Activated CD4-positive, alpha-beta memory T cell treated with anti-CD3 and anti-CD28 coated beads for 36 hours (primary cell): ENCODE data around the gene PUS1. TPM values are rescaled to one million over a fixed set of nuclear protein-coding genes. Genes with fewer than 3 reads are reported as not detected.

ENCODE experiments used
- CTCF ChIA-PET: fragments of 350-600 bp; sonication (Branson Sonifier 250); formaldehyde crosslinking; loops from one replicate; lab custom pipeline; 2021; ENCODE audit warnings: antibody characterized with exemption, inconsistent platforms; lab: Charles Lee
- POLR2A ChIA-PET: fragments of 350-600 bp; sonication (Branson Sonifier 250); formaldehyde crosslinking; loops from one replicate; lab custom pipeline; 2021; ENCODE audit warnings: antibody characterized with exemption; lab: Charles Lee
- DNase-seq: peaks from one replicate; pipeline ENCODE4 v3.0.0-alpha.2; 2020
- H3K27ac Mint-ChIP-seq: one replicate; pipeline ENCODE4 v1.8.0; 2021; ENCODE audit warnings: mixed read lengths
- H3K27me3 Mint-ChIP-seq: one replicate; pipeline ENCODE4 v1.8.0; 2021; ENCODE audit warnings: mixed read lengths
- H3K36me3 Mint-ChIP-seq: one replicate; pipeline ENCODE4 v1.8.0; 2021; ENCODE audit warnings: mixed read lengths
- H3K4me1 Mint-ChIP-seq: one replicate; pipeline ENCODE4 v1.8.0; 2021; ENCODE audit warnings: low read depth, mixed read lengths
- H3K4me3 Mint-ChIP-seq: one replicate; pipeline ENCODE4 v1.8.0; 2021; ENCODE audit warnings: mild to moderate bottlenecking, mixed read lengths
- H3K9me3 Mint-ChIP-seq: one replicate; pipeline ENCODE4 v1.8.0; 2021; ENCODE audit warnings: mixed read lengths
- intact Hi-C: fragments of 100-400 bp; cut with micrococcal nuclease; formaldehyde crosslinking; loops from one replicate; pipeline ENCODE4 v1.15.1; 2023
- total RNA-seq, 2 experiments: library from RNA; stranded (reverse); gene quantifications; one replicate each; pipeline ENCODE4 v1.2.3, GENCODE V29; 2021

PUS1 gene
- total RNA-seq, 2 experiments from 2014 or later, result 48.6 to 53.9 TPM

GRCh38 chr12:131986361-131986760 lies 57.3 kb downstream of the PUS1 start:
- Mint-ChIP-seq H3K27ac (no peak overlapping the region), H3K4me1 (no peaks in the 10 kb centered on the region), H3K9me3 (no peaks in the 10 kb centered on the region), H3K27me3 (no peaks in the 10 kb centered on the region), H3K4me3 (no peak overlapping the region), H3K36me3 (peaks cover 42% of the 10 kb centered on the region)
- POLR2A ChIA-PET, result no interaction called here
- intact Hi-C loops, result no loop called here
- CTCF ChIA-PET, result no interaction called here
- DNase-seq, result no peak

- no peak overlapping the region for H3K4me3 Mint-ChIP-seq
- no peaks in the 10 kb centered on the region for H3K9me3 Mint-ChIP-seq
- ChIA-PET CTCF (no interaction called here), POLR2A (no interaction called here)
- peaks cover 36% of the 10 kb centered on the region for H3K36me3 Mint-ChIP-seq
- no peak overlapping the region for H3K27ac Mint-ChIP-seq
- DNase-seq, result no peak
- intact Hi-C loops, result no loop called here
- no peaks in the 10 kb centered on the region for H3K27me3 Mint-ChIP-seq
- no peaks in the 10 kb centered on the region for H3K4me1 Mint-ChIP-seq
Observed at GRCh38 chr12:131986910-131987309, 57.8 kb downstream of the PUS1 start.

- Mint-ChIP-seq H3K27ac (no peak overlapping the region), H3K4me3 (no peak overlapping the region), H3K4me1 (no peaks in the 10 kb centered on the region), H3K36me3 (peaks cover 35% of the 10 kb centered on the region), H3K9me3 (no peaks in the 10 kb centered on the region), H3K27me3 (no peaks in the 10 kb centered on the region)
- CTCF ChIA-PET, result no interaction called here
- POLR2A ChIA-PET, result no interaction called here
- DNase-seq, result no peak
- intact Hi-C loops, result no loop called here
Observed at GRCh38 chr12:131987552-131987951, 58.5 kb downstream of the PUS1 start.

- intact Hi-C loops, result no loop called here
- CTCF ChIA-PET, result no interaction called here
- no peak for DNase-seq
- Mint-ChIP-seq H3K4me1 (no peaks in the 10 kb centered on the region), H3K36me3 (peaks cover 38% of the 10 kb centered on the region), H3K27me3 (no peaks in the 10 kb centered on the region), H3K4me3 (no peak overlapping the region), H3K27ac (no peak overlapping the region), H3K9me3 (no peaks in the 10 kb centered on the region)
- POLR2A ChIA-PET, result no interaction called here
Observed at GRCh38 chr12:131988054-131988796, 59.1 kb downstream of the PUS1 start.

GRCh38 chr12:131989021-131989420 lies 59.9 kb downstream of the PUS1 start:
- Mint-ChIP-seq H3K9me3 (no peaks in the 10 kb centered on the region), H3K27me3 (no peaks in the 10 kb centered on the region), H3K27ac (no peak overlapping the region), H3K36me3 (peaks cover 44% of the 10 kb centered on the region), H3K4me1 (no peaks in the 10 kb centered on the region), H3K4me3 (no peak overlapping the region)
- ChIA-PET POLR2A (no interaction called here), CTCF (no interaction called here)
- DNase-seq, result no peak
- intact Hi-C loops, result no loop called here

GRCh38 chr12:131990066-131990979 lies 61.2 kb downstream of the PUS1 start:
- no peak overlapping the region for H3K27ac Mint-ChIP-seq
- H3K4me1 Mint-ChIP-seq, result no peaks in the 10 kb centered on the region
- H3K9me3 Mint-ChIP-seq, result no peaks in the 10 kb centered on the region
- intact Hi-C loops, result no loop called here
- peaks cover 48% of the 10 kb centered on the region for H3K36me3 Mint-ChIP-seq
- H3K27me3 Mint-ChIP-seq, result no peaks in the 10 kb centered on the region
- DNase-seq, result no peak
- POLR2A ChIA-PET, result interaction anchor here (0.6 kb wide), 1 partner anchor 75 kb away, joined by 4 read pairs; no protein-coding TSS in a partner anchor
- CTCF ChIA-PET, result interaction anchor here (0.6 kb wide), 1 partner anchor 175 kb away, joined by 3 read pairs; no protein-coding TSS in a partner anchor
- no peak overlapping the region for H3K4me3 Mint-ChIP-seq

GRCh38 chr12:131990980-131991305 lies 61.9 kb downstream of the PUS1 start:
- intact Hi-C loops, result no loop called here
- Mint-ChIP-seq H3K27me3 (no peaks in the 10 kb centered on the region), H3K9me3 (no peaks in the 10 kb centered on the region), H3K36me3 (peaks cover 48% of the 10 kb centered on the region), H3K4me1 (no peaks in the 10 kb centered on the region), H3K4me3 (no peak overlapping the region), H3K27ac (no peak overlapping the region)
- CTCF ChIA-PET, result no interaction called here
- POLR2A ChIA-PET, result no interaction called here
- DNase-seq, result no peak

- no peaks in the 10 kb centered on the region for H3K4me1 Mint-ChIP-seq
- intact Hi-C loops, result no loop called here
- ChIA-PET POLR2A (no interaction called here), CTCF (no interaction called here)
- no peak overlapping the region for H3K27ac Mint-ChIP-seq
- no peak overlapping the region for H3K4me3 Mint-ChIP-seq
- DNase-seq, result no peak
- H3K27me3 Mint-ChIP-seq, result no peaks in the 10 kb centered on the region
- H3K36me3 Mint-ChIP-seq, result peaks cover 45% of the 10 kb centered on the region
- no peaks in the 10 kb centered on the region for H3K9me3 Mint-ChIP-seq
Observed at GRCh38 chr12:131991816-131992430, 62.8 kb downstream of the PUS1 start.

- POLR2A ChIA-PET, result no interaction called here
Observed at GRCh38 chr12:131994589-131994988, 65.5 kb downstream of the PUS1 start.

More at GRCh38 chr12:131994589-131994988, 65.5 kb downstream of the PUS1 start:
- no peaks in the 10 kb centered on the region for H3K4me1 Mint-ChIP-seq
- no peaks in the 10 kb centered on the region for H3K27me3 Mint-ChIP-seq
- peak overlapping the region; percentile 5 for H3K27ac Mint-ChIP-seq
- DNase-seq, result no peak
- H3K36me3 Mint-ChIP-seq, result peaks cover 34% of the 10 kb centered on the region
- intact Hi-C loops, result no loop called here
- H3K4me3 Mint-ChIP-seq, result no peak overlapping the region
- CTCF ChIA-PET, result no interaction called here
- no peaks in the 10 kb centered on the region for H3K9me3 Mint-ChIP-seq

Other genes with a start within 250 kb of the PUS1 start
- 10 to 100 TPM; 42.1 to 44.3 TPM for gene SFSWAP, start 218.2 kb upstream of the PUS1 start, total RNA-seq
- gene MMP17, start 100.9 kb upstream of the PUS1 start, total RNA-seq, result under 1 TPM; 0.48 to 0.87 TPM
- 10 to 100 TPM; 13.8 to 17.8 TPM for gene ULK1, start 34.7 kb upstream of the PUS1 start, total RNA-seq
- gene EP400, start 20.7 kb downstream of the PUS1 start, total RNA-seq, result 10 to 100 TPM; 39.9 to 45.5 TPM
- gene DDX51, start 215.0 kb downstream of the PUS1 start, total RNA-seq, result 10 to 100 TPM; 18.3 to 21.3 TPM
- 10 to 100 TPM; 29.8 to 30.5 TPM for gene NOC4L, start 215.2 kb downstream of the PUS1 start, total RNA-seq